Stomach (tissue), 9 donors: ENCODE data around the gene TBC1D25. TPM values are rescaled to one million over a fixed set of nuclear protein-coding genes. Genes with fewer than 3 reads are reported as not detected.
"Not testable (repeated sequence)": the region's sequence is repeated elsewhere in the genome, so short reads cannot be mapped to it uniquely, and the experiment has no call there.

ENCODE experiments used
- DNase-seq, 2 donors: peaks; one replicate each; pipeline versions ENCODE4 v3.0.0 to v3.0.0-alpha.2; 2013 to 2019
- H3K27ac ChIP-seq, 5 donors: fragments of 200-600 bp in 4 of 5; sonication (generic) in 4 of 5; one replicate each; pipeline ENCODE4 v1.5.1; 2013 to 2019; ENCODE audit warnings: mild to moderate bottlenecking in 1 of 5, moderate library complexity in 1 of 5
- H3K27me3 ChIP-seq, 3 donors: fragments of 200-600 bp; sonication (generic); one replicate each; pipeline ENCODE4 v1.5.1; 2017 to 2019; ENCODE audit warnings: mixed run types in 1 of 3
- H3K36me3 ChIP-seq, 4 donors: fragments of 200-600 bp; sonication (generic); 1 replicate in 3 of 4; 2 replicates in 1 of 4; pipeline ENCODE4 v1.5.1; 2016 to 2019
- H3K4me1 ChIP-seq, 4 donors: fragments of 200-600 bp; sonication (generic); one replicate each; pipeline ENCODE4 v1.5.1; 2016 to 2019
- H3K4me3 ChIP-seq, 4 donors: fragments of 200-600 bp; sonication (generic) in 3 of 4; one replicate each; pipeline ENCODE4 v1.5.1; 2016 to 2019; ENCODE audit warnings: mild to moderate bottlenecking in 1 of 4
- H3K9me3 ChIP-seq, 4 donors: fragments of 200-600 bp; sonication (generic); one replicate each; pipeline ENCODE4 v1.5.1; 2016 to 2019
- EP300 ChIP-seq: sonication (generic); formaldehyde crosslinking; IDR thresholded peaks from one replicate; pipeline ENCODE4 v1.6.1; 2017; ENCODE audit warnings: antibody characterized with exemption
- POLR2A ChIP-seq, 4 donors: fragments of 450-650 bp; IDR thresholded peaks; one replicate each; pipeline ENCODE4 v1.6.1; 2016; ENCODE audit warnings: antibody characterized with exemption in 4 of 4, control low read depth in 2 of 4, mild to moderate bottlenecking in 1 of 4, moderate library complexity in 1 of 4
- POLR2AphosphoS5 ChIP-seq, 3 donors: sonication (generic); formaldehyde crosslinking; IDR thresholded peaks; one replicate each; pipeline ENCODE4 v1.6.1; 2016; ENCODE audit warnings: antibody characterized with exemption in 3 of 3
- WGBS, 5 donors: extraction: QIAGEN DNeasy Blood & Tissue Kit in 3 of 5; methylation state at CpG; one replicate each; pipeline versions ENCODE4 v1.1.5 to v1.1.7; 2013 to 2018; 5-methylcytosine and 5-hydroxymethylcytosine counted together
- intact Hi-C: fragments of 100-400 bp; cut with DNase I; formaldehyde crosslinking; loops from one replicate; pipeline ENCODE4 v1.15.1; 2023; ENCODE audit warnings: low total_unique reads
- polyA plus RNA-seq, 3 donors: library from polyadenylated mRNA; stranded (reverse); fragments of 200-250 nt; gene quantifications; one replicate each; pipeline ENCODE4 v1.2.3, GENCODE V29; 2013
- total RNA-seq, 5 donors: library from RNA; depleted of rRNA; stranded (reverse); fragments of >200 nt; gene quantifications; one replicate each; pipeline versions ENCODE4 v1.1.0 to v1.2.3, GENCODE V29; 2014 to 2016
- TF ChIP-seq, protein P1 (sequence below), 7 experiments: fragments of 450-650 bp in 4 of 7; fragments of 200-600 bp in 3 of 7; sonication (generic) in 3 of 7; IDR thresholded peaks; one replicate each; pipeline ENCODE4 v1.5.1; 2016 to 2019; ENCODE audit warnings: antibody characterized with exemption in 7 of 7, control low read depth in 2 of 7, mild to moderate bottlenecking in 1 of 7
- donor health status: healthy with polysubstance abuse.
- donor health status: Bipolar disorder and iron deficiency.
- donor health status: healthy.

The TBC1D25 gene
- total and polyA plus RNA-seq, 8 donors: 4.6 to 13.6 (median 5.9) TPM; not detected in 1

- peaks cover 0 to 16% (median 10%) of the 10 kb centered on the region in 4 donors for H3K4me1 ChIP-seq
- H3K4me3 ChIP-seq: peak overlapping the region in 1 of 4 donors; percentile 64
- TF ChIP-seq POLR2AphosphoS5 (IDR thresholded peaks at IDR 0.05) (no peak), EP300 (no peak), POLR2A (IDR thresholded peaks at IDR 0.05) (no peak)
- TF ChIP-seq, protein P1, sequence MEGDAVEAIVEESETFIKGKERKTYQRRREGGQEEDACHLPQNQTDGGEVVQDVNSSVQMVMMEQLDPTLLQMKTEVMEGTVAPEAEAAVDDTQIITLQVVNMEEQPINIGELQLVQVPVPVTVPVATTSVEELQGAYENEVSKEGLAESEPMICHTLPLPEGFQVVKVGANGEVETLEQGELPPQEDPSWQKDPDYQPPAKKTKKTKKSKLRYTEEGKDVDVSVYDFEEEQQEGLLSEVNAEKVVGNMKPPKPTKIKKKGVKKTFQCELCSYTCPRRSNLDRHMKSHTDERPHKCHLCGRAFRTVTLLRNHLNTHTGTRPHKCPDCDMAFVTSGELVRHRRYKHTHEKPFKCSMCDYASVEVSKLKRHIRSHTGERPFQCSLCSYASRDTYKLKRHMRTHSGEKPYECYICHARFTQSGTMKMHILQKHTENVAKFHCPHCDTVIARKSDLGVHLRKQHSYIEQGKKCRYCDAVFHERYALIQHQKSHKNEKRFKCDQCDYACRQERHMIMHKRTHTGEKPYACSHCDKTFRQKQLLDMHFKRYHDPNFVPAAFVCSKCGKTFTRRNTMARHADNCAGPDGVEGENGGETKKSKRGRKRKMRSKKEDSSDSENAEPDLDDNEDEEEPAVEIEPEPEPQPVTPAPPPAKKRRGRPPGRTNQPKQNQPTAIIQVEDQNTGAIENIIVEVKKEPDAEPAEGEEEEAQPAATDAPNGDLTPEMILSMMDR (IDR thresholded peaks at IDR 0.05): no peak
- no peaks in the 10 kb centered on the region for H3K27me3 ChIP-seq
- DNase-seq: no peak
- peak overlapping the region in 2 of 5 donors; percentile 90 to 92 for H3K27ac ChIP-seq
- intact Hi-C loops: no loop called here
- 74 to 86% (median 77%) methylated on average over 10 of the region's 10 CpGs for WGBS, 5 donors
- H3K36me3 ChIP-seq: peaks cover 0 to 33% (median 28%) of the 10 kb centered on the region in 4 donors
- H3K9me3 ChIP-seq: no peaks in the 10 kb centered on the region
These were observed 1.8 kb downstream of the TBC1D25 start for GRCh38 chrX:48541140-48541814.

- Histone ChIP-seq H3K36me3 (peaks cover 0 to 61% (median 52%) of the 10 kb centered on the region in 4 donors), H3K27me3 (no peaks in the 10 kb centered on the region), H3K9me3 (no peaks in the 10 kb centered on the region), H3K4me1 (peaks cover 0 to 5% (median 0%) of the 10 kb centered on the region in 4 donors), H3K27ac (no peak overlapping the region), H3K4me3 (no peak overlapping the region)
- TF ChIP-seq EP300: no peak
- TF ChIP-seq POLR2A (IDR thresholded peaks at IDR 0.05): no peak
- TF ChIP-seq, protein P1 (IDR thresholded peaks at IDR 0.05): no peak
- no peak for TF ChIP-seq POLR2AphosphoS5 (IDR thresholded peaks at IDR 0.05)
- intact Hi-C loops: no loop called here
- 89 to 93% (median 91%) methylated on average over 3 of the region's 3 CpGs for WGBS, 5 donors
- no peak for DNase-seq
These were observed 9.4 kb downstream of the TBC1D25 start for GRCh38 chrX:48548871-48549270.

DNA sequence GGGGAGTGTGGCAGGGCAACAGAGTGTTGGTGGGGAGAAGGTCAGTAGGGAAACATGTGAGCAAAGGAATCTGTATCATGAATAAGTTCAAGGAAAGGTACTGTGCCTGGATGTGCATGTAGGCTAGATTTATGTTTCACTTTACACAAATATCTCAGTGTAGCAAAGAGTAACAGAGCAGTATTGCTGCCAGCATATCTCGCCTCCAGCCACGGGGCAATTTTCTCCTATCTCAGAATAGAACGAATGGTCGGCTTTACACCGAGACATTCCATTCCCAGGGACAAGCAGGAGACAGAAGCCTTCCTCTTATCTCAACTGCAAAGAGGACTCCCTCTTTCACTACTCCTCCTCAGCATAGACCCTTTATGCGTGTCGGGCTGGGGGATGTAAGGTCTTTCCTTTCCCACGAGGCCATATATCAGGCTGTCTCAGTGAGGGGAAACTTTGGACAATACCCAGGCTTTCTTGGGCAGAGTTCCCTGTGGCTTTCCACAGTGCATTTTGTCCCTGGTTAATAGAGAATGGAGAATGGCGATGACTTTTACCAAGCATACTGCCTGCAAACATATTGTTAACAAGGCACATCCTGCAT, 16.3 kb downstream of the TBC1D25 start:
- H3K4me3 ChIP-seq, H3K27ac ChIP-seq, H3K27me3 ChIP-seq, intact Hi-C loops, DNase-seq, H3K4me1 ChIP-seq, H3K9me3 ChIP-seq: not testable (repeated sequence)
- WGBS, 5 donors: 87 to 96% (median 90%) methylated on average over 7 to 9 of the region's 9 CpGs
- peaks cover 0 to 72% (median 60%) of the 10 kb centered on the region in 4 donors for H3K36me3 ChIP-seq

DNA sequence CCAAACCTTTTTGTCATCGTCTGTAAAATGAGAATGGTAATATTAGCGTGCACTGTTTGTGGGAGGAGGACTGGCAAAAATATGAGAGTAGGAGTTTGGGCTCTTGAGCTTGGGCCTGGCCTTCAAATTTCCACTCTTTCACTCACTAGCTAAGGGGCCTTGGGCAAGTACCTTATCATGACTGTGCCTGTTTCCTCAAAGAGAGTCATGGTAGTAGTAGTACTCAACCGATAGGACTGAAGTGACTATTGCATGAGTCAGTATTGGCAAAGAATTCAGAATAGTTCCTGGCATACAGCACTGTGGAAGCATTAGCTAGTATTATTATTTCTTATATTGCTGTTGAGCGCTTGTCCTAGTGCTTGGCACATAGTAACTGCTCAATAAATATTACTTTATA, 18.8 kb downstream of the TBC1D25 start:
- no peak for DNase-seq
- intact Hi-C loops: no loop called here
- Histone ChIP-seq H3K27me3 (no peaks in the 10 kb centered on the region), H3K4me1 (no peaks in the 10 kb centered on the region), H3K27ac (no peak overlapping the region), H3K36me3 (peaks cover 3 to 66% (median 64%) of the 10 kb centered on the region in 4 donors), H3K4me3 (no peak overlapping the region), H3K9me3 (no peaks in the 10 kb centered on the region)
- 70 to 85% (median 80%) methylated on average over 4 of the region's 4 CpGs for WGBS, 5 donors
- TF ChIP-seq EP300 (no peak), POLR2AphosphoS5 (IDR thresholded peaks at IDR 0.05) (no peak), POLR2A (IDR thresholded peaks at IDR 0.05) (no peak)
- TF ChIP-seq, protein P1 (IDR thresholded peaks at IDR 0.05): no peak

GRCh38 chrX:48559636-48560035, 20.1 kb downstream of the TBC1D25 start:
- no peak for DNase-seq

More at GRCh38 chrX:48559636-48560035, 20.1 kb downstream of the TBC1D25 start:
- Histone ChIP-seq H3K9me3 (no peaks in the 10 kb centered on the region), H3K4me1 (no peaks in the 10 kb centered on the region), H3K36me3 (peaks cover 3 to 73% (median 64%) of the 10 kb centered on the region in 4 donors), H3K4me3 (no peak overlapping the region), H3K27me3 (no peaks in the 10 kb centered on the region), H3K27ac (no peak overlapping the region)
- 93 to 96% (median 95%) methylated on average over 14 to 24 of the region's 24 CpGs for WGBS, 5 donors
- intact Hi-C loops: no loop called here
- TF ChIP-seq EP300: no peak
- no peak for TF ChIP-seq POLR2AphosphoS5 (IDR thresholded peaks at IDR 0.05)
- TF ChIP-seq, protein P1 (IDR thresholded peaks at IDR 0.05): no peak
- TF ChIP-seq POLR2A (IDR thresholded peaks at IDR 0.05): no peak
